Measurements from ENCODE around the gene ZSWIM1. TPM values are rescaled to one million over a fixed set of nuclear protein-coding genes. Genes with fewer than 3 reads are reported as not detected.

Gene ZSWIM1
- total RNA-seq, 2 donors from 2014 or later = 11.6 to 12.5 TPM

DNA sequence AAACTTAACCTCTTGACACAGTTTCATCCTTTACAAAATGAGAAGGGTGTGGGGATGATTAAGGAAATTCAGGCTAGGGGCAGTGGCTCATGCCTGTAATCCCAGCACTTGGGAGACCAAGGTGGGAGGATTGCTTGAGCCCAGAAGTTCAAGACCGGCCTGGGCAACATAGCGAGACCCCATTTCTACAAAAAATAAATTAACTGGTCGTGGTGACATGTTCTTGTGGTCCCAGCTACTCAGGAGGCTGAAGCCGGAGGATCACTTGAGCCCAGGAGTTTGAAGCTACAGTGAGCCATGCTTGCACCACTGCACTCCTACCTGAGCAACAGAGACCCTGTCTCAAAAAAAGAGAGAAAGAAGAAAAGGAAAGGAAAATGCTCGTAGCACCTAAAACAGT, 14.6 kb upstream of the ZSWIM1 start:
- no peaks in the 10 kb centered on the region for H3K27me3 Mint-ChIP-seq (ENCODE audit: insufficient read depth)
- no peak overlapping the region for H3K27ac ChIP-seq (ENCODE audit: low read depth, low read length)

DNA sequence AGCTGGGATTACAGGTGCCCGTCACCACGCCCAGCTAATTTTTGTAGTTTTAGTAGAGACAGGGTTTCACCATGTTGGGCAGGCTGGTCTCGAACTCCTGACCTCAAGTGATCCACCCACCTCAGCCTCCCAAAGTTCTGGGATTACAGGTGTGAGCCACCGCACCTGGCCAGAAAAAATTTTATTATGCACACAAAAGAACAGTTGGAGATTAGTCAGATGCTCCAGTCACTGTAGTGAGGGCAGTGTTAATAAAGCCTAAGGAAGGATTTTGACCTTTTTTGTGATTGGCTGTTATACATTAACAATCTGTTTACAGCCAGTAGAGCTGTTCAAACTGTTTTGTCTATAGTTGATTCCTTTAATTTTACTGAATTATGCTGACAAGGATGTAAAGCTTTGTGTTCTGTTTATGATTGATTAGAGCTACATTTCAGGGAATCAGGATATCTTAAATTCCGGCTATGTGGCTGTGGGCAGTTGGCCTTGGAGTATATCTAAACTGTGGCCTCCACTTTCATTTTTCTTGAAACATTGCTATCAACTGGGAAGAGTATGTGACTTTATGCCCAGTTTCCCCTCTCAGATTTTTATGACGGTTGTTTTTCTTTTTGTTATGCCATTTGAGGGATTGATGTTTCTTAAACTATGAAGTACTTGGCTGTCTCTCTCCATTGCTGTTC, 13.8 kb upstream of the ZSWIM1 start:
- Mint-ChIP-seq H3K9me3 (no peaks in the 10 kb centered on the region), H3K27ac (no peak overlapping the region), H3K4me3 (no peak overlapping the region), H3K36me3 (ENCODE audit: low read depth) (peaks cover 4% of the 10 kb centered on the region), H3K27me3 (ENCODE audit: insufficient read depth) (no peaks in the 10 kb centered on the region), H3K4me1 (peaks cover 5% of the 10 kb centered on the region)
- Histone ChIP-seq H3K4me1 (ENCODE audit: control insufficient read depth, insufficient read depth, low read length) (no peaks in the 10 kb centered on the region), H3K4me3 (ENCODE audit: low read length) (no peak overlapping the region), H3K27ac (ENCODE audit: low read depth, low read length) (no peak overlapping the region), H3K27me3 (ENCODE audit: control insufficient read depth, insufficient read depth, low read length, poor library complexity, severe bottlenecking) (no peaks in the 10 kb centered on the region), H3K9ac (ENCODE audit: extremely low read depth, low read length, poor library complexity, severe bottlenecking) (no peak overlapping the region), H3K9me3 (ENCODE audit: control insufficient read depth, low read length) (no peaks in the 10 kb centered on the region), H3K36me3 (ENCODE audit: control insufficient read depth, insufficient read depth, low read length) (no peaks in the 10 kb centered on the region)
- no peak for DNase-seq
- WGBS, 2 experiments (ENCODE audit: insufficient coverage in 1 of 2, insufficient read length in 1 of 2) = 97% methylated on average over 6 of the region's 6 CpGs; no CpG with 5 or more reads in 1 of the 2 experiments
- TF ChIP-seq, protein P1, sequence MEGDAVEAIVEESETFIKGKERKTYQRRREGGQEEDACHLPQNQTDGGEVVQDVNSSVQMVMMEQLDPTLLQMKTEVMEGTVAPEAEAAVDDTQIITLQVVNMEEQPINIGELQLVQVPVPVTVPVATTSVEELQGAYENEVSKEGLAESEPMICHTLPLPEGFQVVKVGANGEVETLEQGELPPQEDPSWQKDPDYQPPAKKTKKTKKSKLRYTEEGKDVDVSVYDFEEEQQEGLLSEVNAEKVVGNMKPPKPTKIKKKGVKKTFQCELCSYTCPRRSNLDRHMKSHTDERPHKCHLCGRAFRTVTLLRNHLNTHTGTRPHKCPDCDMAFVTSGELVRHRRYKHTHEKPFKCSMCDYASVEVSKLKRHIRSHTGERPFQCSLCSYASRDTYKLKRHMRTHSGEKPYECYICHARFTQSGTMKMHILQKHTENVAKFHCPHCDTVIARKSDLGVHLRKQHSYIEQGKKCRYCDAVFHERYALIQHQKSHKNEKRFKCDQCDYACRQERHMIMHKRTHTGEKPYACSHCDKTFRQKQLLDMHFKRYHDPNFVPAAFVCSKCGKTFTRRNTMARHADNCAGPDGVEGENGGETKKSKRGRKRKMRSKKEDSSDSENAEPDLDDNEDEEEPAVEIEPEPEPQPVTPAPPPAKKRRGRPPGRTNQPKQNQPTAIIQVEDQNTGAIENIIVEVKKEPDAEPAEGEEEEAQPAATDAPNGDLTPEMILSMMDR (conservative IDR thresholded peaks at IDR 0.05) = no peak

More for the DNA sequence above, 14.6 kb upstream of the ZSWIM1 start:
- TF ChIP-seq, protein P1 (conservative IDR thresholded peaks at IDR 0.05) = no peak
- Mint-ChIP-seq H3K9me3 (no peaks in the 10 kb centered on the region), H3K27ac (no peak overlapping the region), H3K36me3 (ENCODE audit: low read depth) (peaks cover 4% of the 10 kb centered on the region), H3K4me1 (peaks cover under 1% of the 10 kb centered on the region), H3K4me3 (no peak overlapping the region)
- Histone ChIP-seq H3K4me1 (ENCODE audit: control insufficient read depth, insufficient read depth, low read length) (no peaks in the 10 kb centered on the region), H3K27me3 (ENCODE audit: control insufficient read depth, insufficient read depth, low read length, poor library complexity, severe bottlenecking) (no peaks in the 10 kb centered on the region), H3K9me3 (ENCODE audit: control insufficient read depth, low read length) (no peaks in the 10 kb centered on the region), H3K4me3 (ENCODE audit: low read length) (no peak overlapping the region), H3K36me3 (ENCODE audit: control insufficient read depth, insufficient read depth, low read length) (no peaks in the 10 kb centered on the region), H3K9ac (ENCODE audit: extremely low read depth, low read length, poor library complexity, severe bottlenecking) (no peak overlapping the region)
- DNase-seq = no peak
- 90 to 93% methylated on average over 3 to 5 of the region's 5 CpGs for WGBS, 2 experiments (ENCODE audit: insufficient coverage in 1 of 2, insufficient read length in 1 of 2)

DNA sequence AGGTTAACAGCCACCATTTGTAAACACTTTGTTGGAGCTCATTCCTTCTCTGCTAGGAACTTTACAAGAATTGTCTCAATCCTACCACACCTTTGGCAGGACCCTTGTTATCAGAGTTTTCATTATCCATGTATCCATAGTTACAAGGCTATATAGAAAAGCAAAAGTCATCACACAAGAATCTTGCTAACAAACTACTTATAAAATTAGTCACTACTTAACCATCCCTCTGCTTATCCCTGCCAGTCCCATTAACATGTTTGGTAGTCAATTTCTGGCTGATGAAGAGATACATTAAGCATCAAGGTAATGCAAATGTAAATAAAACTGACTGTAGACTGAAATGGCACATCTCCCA, 13.2 kb upstream of the ZSWIM1 start:
- H3K4me3 Mint-ChIP-seq = no peak overlapping the region
- no peak overlapping the region for H3K4me3 ChIP-seq (ENCODE audit: low read length)
- H3K36me3 ChIP-seq (ENCODE audit: control insufficient read depth, insufficient read depth, low read length) = no peaks in the 10 kb centered on the region
- H3K27me3 ChIP-seq (ENCODE audit: control insufficient read depth, insufficient read depth, low read length, poor library complexity, severe bottlenecking) = no peaks in the 10 kb centered on the region
- H3K9ac ChIP-seq (ENCODE audit: extremely low read depth, low read length, poor library complexity, severe bottlenecking) = no peak overlapping the region
- TF ChIP-seq, protein P1 (conservative IDR thresholded peaks at IDR 0.05) = no peak
- no peak for DNase-seq
- peaks cover 4% of the 10 kb centered on the region for H3K36me3 Mint-ChIP-seq (ENCODE audit: low read depth)
- no peaks in the 10 kb centered on the region for H3K27me3 Mint-ChIP-seq (ENCODE audit: insufficient read depth)
- no peaks in the 10 kb centered on the region for H3K9me3 ChIP-seq (ENCODE audit: control insufficient read depth, low read length)
- H3K4me1 ChIP-seq (ENCODE audit: control insufficient read depth, insufficient read depth, low read length) = no peaks in the 10 kb centered on the region
- no peak overlapping the region for H3K27ac ChIP-seq (ENCODE audit: low read depth, low read length)
- H3K4me1 Mint-ChIP-seq = peaks cover 8% of the 10 kb centered on the region
- no peak overlapping the region for H3K27ac Mint-ChIP-seq
- H3K9me3 Mint-ChIP-seq = no peaks in the 10 kb centered on the region
